Thyroid gland (tissue), 4 donors: Measurements from ENCODE around the gene LTA.

Source experiments
- POLR2A ChIP-seq, 2 donors: fragments of 450-650 bp; IDR thresholded peaks; one replicate each; pipeline ENCODE4 v1.6.1; 2017; ENCODE audit warnings: antibody characterized with exemption in 2 of 2, mild to moderate bottlenecking in 2 of 2, moderate library complexity in 1 of 2
- TF ChIP-seq, protein P1 (sequence below), 6 experiments: fragments of 200-600 bp in 3 of 6; fragments of 450-650 bp in 3 of 6; sonication (generic) in 3 of 6; IDR thresholded peaks; one replicate each; pipeline ENCODE4 v1.5.1; 2016 to 2019; ENCODE audit warnings: antibody characterized with exemption in 6 of 6, mild to moderate bottlenecking in 2 of 6, inconsistent platforms in 1 of 6, moderate library complexity in 1 of 6

- TF ChIP-seq, protein P1, sequence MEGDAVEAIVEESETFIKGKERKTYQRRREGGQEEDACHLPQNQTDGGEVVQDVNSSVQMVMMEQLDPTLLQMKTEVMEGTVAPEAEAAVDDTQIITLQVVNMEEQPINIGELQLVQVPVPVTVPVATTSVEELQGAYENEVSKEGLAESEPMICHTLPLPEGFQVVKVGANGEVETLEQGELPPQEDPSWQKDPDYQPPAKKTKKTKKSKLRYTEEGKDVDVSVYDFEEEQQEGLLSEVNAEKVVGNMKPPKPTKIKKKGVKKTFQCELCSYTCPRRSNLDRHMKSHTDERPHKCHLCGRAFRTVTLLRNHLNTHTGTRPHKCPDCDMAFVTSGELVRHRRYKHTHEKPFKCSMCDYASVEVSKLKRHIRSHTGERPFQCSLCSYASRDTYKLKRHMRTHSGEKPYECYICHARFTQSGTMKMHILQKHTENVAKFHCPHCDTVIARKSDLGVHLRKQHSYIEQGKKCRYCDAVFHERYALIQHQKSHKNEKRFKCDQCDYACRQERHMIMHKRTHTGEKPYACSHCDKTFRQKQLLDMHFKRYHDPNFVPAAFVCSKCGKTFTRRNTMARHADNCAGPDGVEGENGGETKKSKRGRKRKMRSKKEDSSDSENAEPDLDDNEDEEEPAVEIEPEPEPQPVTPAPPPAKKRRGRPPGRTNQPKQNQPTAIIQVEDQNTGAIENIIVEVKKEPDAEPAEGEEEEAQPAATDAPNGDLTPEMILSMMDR (IDR thresholded peaks at IDR 0.05), result no peak
- TF ChIP-seq POLR2A (IDR thresholded peaks at IDR 0.05), result no peak
These were observed 44.9 kb downstream of the LTA start for GRCh38 chr6:31617010-31617409.
